Parathyroid adenoma (tissue), 2 donors: Measurements from ENCODE around the gene PRXL2A.

Experiments
- H2AFZ ChIP-seq: fragments of 300-600 bp; sonication (generic); one replicate; pipeline ENCODE4 v1.7.0; 2017; ENCODE audit warnings: antibody characterized with exemption, mild to moderate bottlenecking
- H3K27ac ChIP-seq: fragments of 300-600 bp; sonication (generic); one replicate; pipeline ENCODE4 v1.7.0; 2017
- H3K27me3 ChIP-seq: fragments of 300-600 bp; sonication (generic); one replicate; pipeline ENCODE4 v1.7.0; 2017; ENCODE audit warnings: low read length; ENCODE audit not compliant: control insufficient read depth, insufficient read depth
- H3K36me3 ChIP-seq: fragments of 300-600 bp; sonication (generic); one replicate; pipeline ENCODE4 v1.7.0; 2017; ENCODE audit warnings: low read length; ENCODE audit not compliant: control insufficient read depth, insufficient read depth
- H3K4me1 ChIP-seq: fragments of 300-600 bp; sonication (generic); one replicate; pipeline ENCODE4 v1.7.0; 2017; ENCODE audit warnings: control low read depth
- H3K4me2 ChIP-seq: fragments of 300-600 bp; sonication (generic); one replicate; pipeline ENCODE4 v1.7.0; 2017; ENCODE audit warnings: low read length
- H3K4me3 ChIP-seq: fragments of 300-600 bp; sonication (generic); one replicate; pipeline ENCODE4 v1.7.0; 2017; ENCODE audit warnings: low read depth, low read length
- H3K79me2 ChIP-seq: fragments of 300-600 bp; sonication (generic); one replicate; pipeline ENCODE4 v1.7.0; 2017; ENCODE audit warnings: control low read depth
- H3K9ac ChIP-seq: fragments of 300-600 bp; sonication (generic); one replicate; pipeline ENCODE4 v1.7.0; 2017; ENCODE audit warnings: mild to moderate bottlenecking
- H3K9me3 ChIP-seq: fragments of 300-600 bp; sonication (generic); one replicate; pipeline ENCODE4 v1.7.0; 2017; ENCODE audit warnings: low read length; ENCODE audit not compliant: control insufficient read depth
- TF ChIP-seq, protein P1 (sequence below): fragments of 300-600 bp; sonication (generic); IDR thresholded peaks from one replicate; pipeline ENCODE4 v1.7.0; 2017; ENCODE audit warnings: antibody characterized with exemption, mild to moderate bottlenecking
- donor health status: primary hyperparathyroidism.

The PRXL2A gene

DNA sequence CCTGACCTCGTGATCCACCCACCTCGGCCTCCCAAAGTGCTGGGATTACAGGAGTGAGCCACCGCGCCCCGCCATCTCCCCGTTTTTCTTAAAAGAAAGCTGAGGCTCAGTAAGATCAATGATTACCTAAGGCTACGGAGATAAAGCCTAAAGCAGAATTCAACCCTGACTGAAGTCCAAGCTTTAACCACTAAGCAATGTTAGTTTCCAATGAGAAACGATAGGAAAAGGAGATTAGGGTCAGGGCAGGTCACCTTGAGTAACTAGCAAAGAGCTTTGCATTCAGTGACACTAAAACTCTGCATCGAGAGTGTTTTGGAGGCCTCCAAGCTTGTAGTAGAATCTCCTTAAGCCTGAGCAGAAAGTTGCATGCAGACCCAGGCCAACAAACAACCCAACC lies 17.6 kb upstream of the PRXL2A start:
- no peaks in the 10 kb centered on the region for H3K36me3 ChIP-seq
- H3K4me2 ChIP-seq: no peak overlapping the region
- TF ChIP-seq, protein P1, sequence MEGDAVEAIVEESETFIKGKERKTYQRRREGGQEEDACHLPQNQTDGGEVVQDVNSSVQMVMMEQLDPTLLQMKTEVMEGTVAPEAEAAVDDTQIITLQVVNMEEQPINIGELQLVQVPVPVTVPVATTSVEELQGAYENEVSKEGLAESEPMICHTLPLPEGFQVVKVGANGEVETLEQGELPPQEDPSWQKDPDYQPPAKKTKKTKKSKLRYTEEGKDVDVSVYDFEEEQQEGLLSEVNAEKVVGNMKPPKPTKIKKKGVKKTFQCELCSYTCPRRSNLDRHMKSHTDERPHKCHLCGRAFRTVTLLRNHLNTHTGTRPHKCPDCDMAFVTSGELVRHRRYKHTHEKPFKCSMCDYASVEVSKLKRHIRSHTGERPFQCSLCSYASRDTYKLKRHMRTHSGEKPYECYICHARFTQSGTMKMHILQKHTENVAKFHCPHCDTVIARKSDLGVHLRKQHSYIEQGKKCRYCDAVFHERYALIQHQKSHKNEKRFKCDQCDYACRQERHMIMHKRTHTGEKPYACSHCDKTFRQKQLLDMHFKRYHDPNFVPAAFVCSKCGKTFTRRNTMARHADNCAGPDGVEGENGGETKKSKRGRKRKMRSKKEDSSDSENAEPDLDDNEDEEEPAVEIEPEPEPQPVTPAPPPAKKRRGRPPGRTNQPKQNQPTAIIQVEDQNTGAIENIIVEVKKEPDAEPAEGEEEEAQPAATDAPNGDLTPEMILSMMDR: no peak
- H3K9ac ChIP-seq: no peak overlapping the region
- H3K4me1 ChIP-seq: no peaks in the 10 kb centered on the region
- no peaks in the 10 kb centered on the region for H3K79me2 ChIP-seq
- no peak overlapping the region for H3K27ac ChIP-seq
- H3K4me3 ChIP-seq: no peak overlapping the region
- H3K9me3 ChIP-seq: no peaks in the 10 kb centered on the region
- H3K27me3 ChIP-seq: no peaks in the 10 kb centered on the region
- H2AFZ ChIP-seq: no peak overlapping the region

DNA sequence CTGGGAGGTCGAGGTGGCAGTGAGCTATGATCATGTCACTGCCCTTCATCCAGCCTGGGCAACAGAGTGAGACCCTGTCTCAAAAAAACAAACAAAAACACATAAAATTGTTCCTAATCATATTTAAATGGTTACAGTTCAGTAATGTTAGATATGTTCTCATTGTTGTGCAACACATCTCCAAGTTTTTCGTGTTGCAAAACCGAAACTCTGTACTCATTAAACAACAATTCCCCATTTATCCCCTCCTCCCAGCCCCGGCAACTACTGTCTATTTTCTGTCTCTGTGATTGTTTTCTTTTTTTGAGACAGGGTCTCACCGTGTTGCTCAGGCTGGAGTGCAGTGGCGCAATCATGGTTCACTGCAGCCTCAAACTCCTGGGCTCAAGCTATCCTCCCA lies 16.1 kb upstream of the PRXL2A start:
- TF ChIP-seq, protein P1: no peak
- Histone ChIP-seq H3K9me3 (no peaks in the 10 kb centered on the region), H3K4me3 (no peak overlapping the region), H2AFZ (no peak overlapping the region), H3K27ac (no peak overlapping the region), H3K79me2 (no peaks in the 10 kb centered on the region), H3K4me2 (no peak overlapping the region), H3K36me3 (no peaks in the 10 kb centered on the region), H3K9ac (no peak overlapping the region), H3K4me1 (no peaks in the 10 kb centered on the region), H3K27me3 (no peaks in the 10 kb centered on the region)

DNA sequence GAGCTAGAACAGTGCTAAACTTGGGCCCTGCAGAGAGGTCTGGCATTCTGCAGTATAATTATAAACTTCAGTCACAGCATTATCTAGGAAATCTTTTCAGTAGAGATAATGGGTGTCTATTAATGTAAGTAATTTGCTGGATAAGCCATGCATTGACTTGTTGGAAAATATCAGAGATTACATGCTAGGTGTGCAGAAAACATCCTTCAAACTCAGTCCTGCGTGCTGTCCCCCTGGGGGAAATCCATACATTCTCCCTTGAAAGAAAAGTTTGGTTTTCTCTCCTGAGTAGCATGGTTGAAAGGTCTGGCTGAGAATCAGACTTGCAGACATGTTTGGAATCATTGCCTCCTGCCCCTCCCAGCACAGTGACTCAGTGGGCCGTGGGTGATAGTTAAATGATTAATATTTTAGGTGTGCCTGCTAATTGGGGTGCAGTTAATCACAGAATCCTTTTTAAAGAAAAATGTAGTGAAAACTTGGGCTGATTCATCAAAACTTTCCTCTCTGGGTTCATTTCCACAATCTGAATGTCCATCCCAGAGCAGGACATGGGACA lies 13.9 kb upstream of the PRXL2A start:
- TF ChIP-seq, protein P1: no peak
- H2AFZ ChIP-seq: no peak overlapping the region
- H3K9me3 ChIP-seq: no peaks in the 10 kb centered on the region
- no peak overlapping the region for H3K9ac ChIP-seq
- H3K36me3 ChIP-seq: no peaks in the 10 kb centered on the region
- no peaks in the 10 kb centered on the region for H3K27me3 ChIP-seq
- H3K4me2 ChIP-seq: no peak overlapping the region
- no peak overlapping the region for H3K4me3 ChIP-seq
- no peak overlapping the region for H3K27ac ChIP-seq
- H3K4me1 ChIP-seq: no peaks in the 10 kb centered on the region
- H3K79me2 ChIP-seq: no peaks in the 10 kb centered on the region

DNA sequence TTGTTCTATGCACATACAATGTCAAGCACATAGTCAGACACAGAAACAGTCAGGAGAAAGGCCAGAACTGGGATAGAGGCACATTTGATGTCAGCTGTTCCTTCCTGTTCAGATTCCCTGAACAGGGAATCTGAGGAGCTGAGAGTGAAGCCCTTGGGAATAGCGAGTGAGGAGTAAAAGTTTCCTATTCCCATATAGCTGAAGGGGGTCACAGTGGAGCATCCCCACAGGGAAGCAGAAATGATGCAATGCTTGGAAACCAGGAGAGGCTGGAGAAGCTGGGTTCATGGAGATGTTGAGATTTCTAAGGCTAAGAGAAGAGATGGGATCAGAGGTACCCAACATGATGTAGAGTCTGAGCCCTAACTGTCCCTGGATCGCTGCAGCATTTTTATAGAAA lies 11.3 kb upstream of the PRXL2A start:
- Histone ChIP-seq H3K4me2 (no peak overlapping the region), H3K27ac (no peak overlapping the region), H3K4me1 (no peaks in the 10 kb centered on the region), H2AFZ (no peak overlapping the region), H3K4me3 (no peak overlapping the region), H3K79me2 (no peaks in the 10 kb centered on the region), H3K9me3 (no peaks in the 10 kb centered on the region), H3K27me3 (no peaks in the 10 kb centered on the region), H3K9ac (no peak overlapping the region), H3K36me3 (no peaks in the 10 kb centered on the region)
- TF ChIP-seq, protein P1: no peak

DNA sequence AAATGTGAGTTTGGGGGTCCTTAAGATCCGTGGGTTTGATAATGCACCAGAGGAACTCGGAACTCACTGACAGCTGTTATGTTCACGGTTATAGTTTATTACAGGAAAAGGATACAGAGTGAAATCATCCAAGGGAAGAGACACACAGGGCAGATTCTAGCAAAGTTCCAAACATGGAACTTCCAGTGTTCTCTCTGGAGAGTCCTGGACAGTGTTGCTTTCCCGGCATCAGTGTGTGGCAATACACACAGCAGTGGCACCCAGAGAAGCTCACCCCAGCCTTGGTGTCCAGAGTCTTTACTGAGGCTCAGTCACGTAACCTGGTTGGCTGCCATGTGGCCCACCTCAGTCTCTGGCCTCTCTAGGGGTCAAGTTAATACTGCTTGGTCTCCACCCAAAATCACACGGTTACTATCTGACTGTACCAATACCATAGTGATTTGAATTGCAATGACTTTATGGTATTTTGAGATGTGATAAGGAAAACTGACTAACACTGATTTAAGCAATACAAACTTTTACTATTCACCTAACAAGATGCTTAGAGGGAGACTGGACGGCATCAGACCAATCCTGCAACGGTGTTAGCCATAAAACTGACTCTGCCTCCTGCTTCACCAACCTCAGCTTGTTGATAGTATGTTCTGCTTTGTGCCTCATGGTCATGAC lies 8.1 kb upstream of the PRXL2A start:
- Histone ChIP-seq H3K4me1 (peaks cover 4% of the 10 kb centered on the region), H3K27ac (no peak overlapping the region), H3K9ac (no peak overlapping the region), H3K9me3 (no peaks in the 10 kb centered on the region), H3K4me2 (no peak overlapping the region), H3K36me3 (no peaks in the 10 kb centered on the region), H3K79me2 (no peaks in the 10 kb centered on the region), H3K27me3 (no peaks in the 10 kb centered on the region), H2AFZ (no peak overlapping the region), H3K4me3 (no peak overlapping the region)
- TF ChIP-seq, protein P1: no peak
